ENCODE measurements around the gene NAGLU.
A peak's percentile ranks its signal among the peaks of the same experiment; 100 is the strongest.

NAGLU gene

GRCh38 chr17:42564815-42565522, 28.9 kb downstream of the NAGLU start:
- DNase-seq (ENCODE audit: low spot score): no peak

- DNase-seq (ENCODE audit: low spot score): no peak
Observed at GRCh38 chr17:42565523-42566214, 29.6 kb downstream of the NAGLU start.

GRCh38 chr17:42566215-42566882, 30.3 kb downstream of the NAGLU start:
- no peak for DNase-seq (ENCODE audit: low spot score)

- peak; percentile 92 for DNase-seq (ENCODE audit: low spot score)
Observed at GRCh38 chr17:42566883-42567573, 31.0 kb downstream of the NAGLU start, which contains the start of gene MLX. TSS of gene MLX (plus strand) at chr17:42567100. CDS start at chr17:42567125, 25 bp downstream.

GRCh38 chr17:42568341-42569111, 32.5 kb downstream of the NAGLU start:
- DNase-seq (ENCODE audit: low spot score): no peak

GRCh38 chr17:42571435-42572225, 35.6 kb downstream of the NAGLU start:
- no peak for DNase-seq (ENCODE audit: low spot score)

GRCh38 chr17:42573095-42573494, 37.1 kb downstream of the NAGLU start:
- DNase-seq (ENCODE audit: low spot score): no peak

GRCh38 chr17:42574463-42574862, 38.4 kb downstream of the NAGLU start:
- no peak for DNase-seq (ENCODE audit: low spot score)

GRCh38 chr17:42577140-42577531, 41.1 kb downstream of the NAGLU start:
- no peak for DNase-seq (ENCODE audit: low spot score)

- DNase-seq (ENCODE audit: low spot score): peak; percentile 90
Observed at GRCh38 chr17:42577532-42578281, 41.7 kb downstream of the NAGLU start, which contains the start of gene PSMC3IP. TSS of gene PSMC3IP (minus strand) at chr17:42577729. CDS start at chr17:42577686, 43 bp downstream.

GRCh38 chr17:42578282-42578869, 42.3 kb downstream of the NAGLU start:
- DNase-seq (ENCODE audit: low spot score): peak; percentile 59

GRCh38 chr17:42579794-42580551, 43.9 kb downstream of the NAGLU start:
- DNase-seq (ENCODE audit: low spot score): no peak

GRCh38 chr17:42581744-42582270, 45.8 kb downstream of the NAGLU start:
- DNase-seq (ENCODE audit: low spot score): no peak

GRCh38 chr17:42584880-42585279, 48.8 kb downstream of the NAGLU start:
- DNase-seq (ENCODE audit: low spot score): no peak

GRCh38 chr17:42585353-42585752, 49.3 kb downstream of the NAGLU start:
- no peak for DNase-seq (ENCODE audit: low spot score)

- DNase-seq (ENCODE audit: low spot score): no peak
Observed at GRCh38 chr17:42586514-42587230, 50.6 kb downstream of the NAGLU start.

GRCh38 chr17:42590886-42591285, 54.8 kb downstream of the NAGLU start:
- DNase-seq (ENCODE audit: low spot score): no peak

GRCh38 chr17:42591411-42591810, 55.4 kb downstream of the NAGLU start:
- no peak for DNase-seq (ENCODE audit: low spot score)
